K562 (cell line): Measurements from ENCODE around the gene CAST. TPM values are rescaled to one million over a fixed set of nuclear protein-coding genes. Genes with fewer than 3 reads are reported as not detected.

Experiments
- ATAC-seq: fragments of 200-7000 bp; cut with Tn5 transposase; 3 replicates; pipeline ENCODE4 v1.9.1; 2020; ENCODE audit warnings: moderate library complexity
- BruUV-seq: library from RNA; stranded (reverse); fragments of 400-500 nt; replicated peaks from 2 replicates; lab custom pipeline; 2021; lab: Mats Ljungman, UMichigan
- CTCF ChIA-PET: fragments of 300-600 bp; formaldehyde crosslinking; extraction: SDS; loops from one replicate; lab custom pipeline; 2021; ENCODE audit warnings: low intra/inter-chr PET ratio; lab: Yijun Ruan, JAX
- POLR2A ChIA-PET: fragments of 300-600, 350-650 bp; sonication (Branson Sonifier 250); formaldehyde crosslinking; extraction: SDS; loops from one replicate; lab custom pipeline; 2021; ENCODE audit warnings: antibody characterized with exemption, inconsistent platforms; lab: Yijun Ruan, JAX
- DNase-seq, 4 experiments: peaks; one replicate each; pipeline versions ENCODE4 v3.0.0 to v3.0.0-alpha.2; 2011 to 2018; ENCODE audit warnings: low spot score in 3 of 4, mixed read lengths in 3 of 4; ENCODE audit errors: extremely low read depth in 1 of 4
- FAIRE-seq: peaks from 2 replicates; lab custom pipeline; 2011; peaks lifted over from hg19 to GRCh38; lab: Jason Lieb, UNC
- H2AFZ ChIP-seq: 2 replicates; pipeline ENCODE4 v1.6.0; 2011; ENCODE audit warnings: low read depth, low read length, control low read depth, inconsistent platforms
- H3K27ac ChIP-seq: fragments of 200-600 bp; 3 replicates; pipeline ENCODE4 v1.8.0; 2011; ENCODE audit warnings: low read depth, mild to moderate bottlenecking, control low read depth, inconsistent platforms, low read length, moderate library complexity, mixed read lengths; ENCODE audit errors: extremely low read depth
- H3K27me3 ChIP-seq, 2 experiments: fragments of 300-600 bp in 1 of 2; 2 replicates in 1 of 2; 3 replicates in 1 of 2; pipeline versions ENCODE4 v1.6.0 to v1.8.0; 2011; ENCODE audit warnings: inconsistent platforms in 2 of 2, low read length in 2 of 2, mild to moderate bottlenecking in 1 of 2, mixed read lengths in 1 of 2, moderate library complexity in 1 of 2; ENCODE audit not compliant: control insufficient read depth in 2 of 2, insufficient read depth in 2 of 2
- H3K36me3 ChIP-seq: fragments of 300-600 bp; 3 replicates; pipeline ENCODE4 v1.8.0; 2011; ENCODE audit warnings: mild to moderate bottlenecking, low read length, inconsistent platforms; ENCODE audit not compliant: control insufficient read depth, insufficient read depth
- H3K4me1 ChIP-seq, 2 experiments: fragments of 200-600 bp in 1 of 2; replicated peaks in 1 of 2; 2 replicates in 1 of 2; 3 replicates in 1 of 2; pipeline versions ENCODE4 v1.5.1 to v1.8.0; 2011; ENCODE audit warnings: inconsistent platforms in 2 of 2, low read length in 2 of 2, mild to moderate bottlenecking in 1 of 2, mixed read lengths in 1 of 2, moderate library complexity in 1 of 2; ENCODE audit not compliant: control insufficient read depth in 2 of 2, insufficient read depth in 2 of 2
- H3K4me2 ChIP-seq: 2 replicates; pipeline ENCODE4 v1.6.1; 2011; ENCODE audit warnings: low read length, control low read depth, inconsistent platforms, mixed read lengths; ENCODE audit not compliant: insufficient read depth
- H3K4me3 ChIP-seq: fragments of 200-600 bp; sonication (generic), shearing (Covaris generic); 2 replicates; pipeline ENCODE4 v1.5.1; 2016; ENCODE audit warnings: control low read depth, inconsistent platforms
- H3K79me2 ChIP-seq: fragments of 200-600 bp; 3 replicates; pipeline ENCODE4 v1.8.0; 2011; ENCODE audit warnings: low read length, inconsistent platforms; ENCODE audit not compliant: control insufficient read depth, insufficient read depth
- H3K9ac ChIP-seq, 2 experiments: 2 replicates each; pipeline versions ENCODE4 v1.6.0 to v1.6.1; 2011; ENCODE audit warnings: low read depth in 2 of 2, low read length in 2 of 2, control low read depth in 1 of 2, inconsistent platforms in 1 of 2, mild to moderate bottlenecking in 1 of 2, mixed read lengths in 1 of 2; ENCODE audit not compliant: insufficient read depth in 1 of 2
- H3K9me1 ChIP-seq: one replicate; pipeline ENCODE4 v1.6.0; 2011; ENCODE audit warnings: inconsistent platforms, mild to moderate bottlenecking, low read length, moderate library complexity; ENCODE audit not compliant: control insufficient read depth, insufficient read depth
- H3K9me3 ChIP-seq: replicated peaks from 2 replicates; pipeline ENCODE4 v1.5.1; 2011; ENCODE audit warnings: low read depth, low read length, inconsistent platforms; ENCODE audit not compliant: control insufficient read depth, insufficient read depth
- H4K20me1 ChIP-seq: replicated peaks from 2 replicates; pipeline ENCODE4 v1.6.1; 2011; ENCODE audit warnings: low read length, inconsistent platforms, mixed read lengths; ENCODE audit not compliant: control insufficient read depth, insufficient read depth
- ADNP ChIP-seq: fragments of 200-800 bp; sonication (Bioruptor generic); IDR thresholded peaks from 2 replicates; pipeline ENCODE4 v1.6.1; 2016; ENCODE audit warnings: missing genetic modification characterization, missing compliant biosample characterization
- ARNT ChIP-seq, 2 experiments: fragments of 450-650 bp; IDR thresholded peaks; 2 replicates each; pipeline ENCODE4 v1.6.1; 2016; ENCODE audit warnings: mild to moderate bottlenecking in 1 of 2
- ATF4 ChIP-seq: fragments of 450-650 bp; formaldehyde crosslinking; IDR thresholded peaks from 2 replicates; pipeline ENCODE4 v1.4.0; 2022; ENCODE audit warnings: mild to moderate bottlenecking, moderate library complexity
- BCOR ChIP-seq: fragments of 450-650 bp; IDR thresholded peaks from 2 replicates; pipeline ENCODE4 v1.6.1; 2016
- LEF1 ChIP-seq: fragments of 450-650 bp; IDR thresholded peaks from 2 replicates; pipeline ENCODE4 v1.6.1; 2016; ENCODE audit warnings: mild to moderate bottlenecking
- MAFK ChIP-seq: IDR thresholded peaks from 2 replicates; pipeline ENCODE4 v1.6.1; 2011; ENCODE audit warnings: low read length, improper control_type of control experiment
- NR2F6 ChIP-seq: fragments of 450-650 bp; formaldehyde crosslinking; IDR thresholded peaks from 2 replicates; pipeline ENCODE4 v1.4.0; 2020; ENCODE audit warnings: mild to moderate bottlenecking
- PTRF ChIP-seq: fragments of 450-650 bp; IDR thresholded peaks from 2 replicates; pipeline ENCODE4 v1.6.1; 2016; ENCODE audit warnings: mild to moderate bottlenecking, missing genetic modification characterization, missing compliant biosample characterization
- RBM25 ChIP-seq: fragments of 200-400 bp; formaldehyde crosslinking; IDR thresholded peaks from 2 replicates; pipeline ENCODE4 v1.6.1; 2018; ENCODE audit warnings: low read length, low read depth, moderate library complexity; ENCODE audit not compliant: severe bottlenecking
- USF2 ChIP-seq: sonication (generic); formaldehyde crosslinking; IDR thresholded peaks from 2 replicates; pipeline ENCODE4 v1.5.0; 2020; ENCODE audit warnings: missing genetic modification reagents
- ZKSCAN3 ChIP-seq: fragments of 250-450 bp; sonication (Bioruptor Pico); IDR thresholded peaks from 2 replicates; pipeline ENCODE4 v1.4.0; 2020
- ZNF12 ChIP-seq: sonication (generic); formaldehyde crosslinking; IDR thresholded peaks from 2 replicates; pipeline ENCODE4 v1.4.0; 2020; ENCODE audit warnings: mild to moderate bottlenecking, missing genetic modification reagents
- WGBS: fragments of 100-300 bp; shearing (Covaris generic); methylation state at CpG from one replicate; pipeline ENCODE4 v1.1.6; 2016; ENCODE audit warnings: low coverage, mixed read lengths; ENCODE audit not compliant: insufficient coverage; ENCODE audit errors: missing lambda C conversion rate; 5-methylcytosine and 5-hydroxymethylcytosine counted together
- in situ Hi-C: fragments of 300-500 bp; cut with MboI; formaldehyde crosslinking; loops from 4 replicates; pipeline ENCODE4 v1.15.0; 2018; ENCODE audit warnings: inconsistent platforms, mixed read lengths
- intact Hi-C: fragments of 100-400 bp; cut with micrococcal nuclease; formaldehyde crosslinking; loops from 2 replicates; pipeline ENCODE4 v1.14.2; 2022
- polyA plus RNA-seq, 8 experiments: library from polyadenylated mRNA; depleted of rRNA in 4 of 8; stranded (reverse) in 5 of 8; unstranded in 3 of 8; fragments of >200 nt; fragmentation: Nextera tagmentation in 2 of 8; fragmentation: Illumina TruSeq in 1 of 8; extraction: Ambion mirVana in 2 of 8; extraction: Trizol in 1 of 8; gene quantifications; 2 replicates each; pipeline versions ENCODE4 v1.2.1 to v1.2.3, GENCODE V29; 2011 to 2014; ENCODE audit warnings: inconsistent platforms in 1 of 8, missing spikeins in 1 of 8
- total RNA-seq, 7 experiments: library from RNA; depleted of rRNA in 6 of 7; stranded (reverse); fragments of >200 nt in 6 of 7; fragmentation: Illumina TruSeq in 2 of 7; extraction: Trizol in 2 of 7; gene quantifications; 2 replicates each; pipeline versions ENCODE4 v1.2.1 to v1.2.3, GENCODE V29; 2011 to 2021; ENCODE audit warnings: low replicate concordance in 1 of 7

CAST gene
- total and polyA plus RNA-seq, 9 of the 15 experiments (the other 6 are each of a cell fraction or from before 2014, with no cell fraction given) = 55.5 to 136 (median 86.1) TPM

- TF ChIP-seq ATF4 (CRISPR knock-in tag) (no peak), MAFK (no peak), NR2F6 (CRISPR knock-in tag) (no peak), LEF1 (no peak)
Measured at GRCh38 chr5:96721351-96721977, 59.3 kb downstream of the CAST start (continued).

- 93% methylated on average over 1 of the region's 1 CpG for WGBS
- H3K4me2 ChIP-seq = no peak overlapping the region
- H3K4me1 ChIP-seq = no peaks in the 10 kb centered on the region
- H2AFZ ChIP-seq = no peak overlapping the region
- no peak overlapping the region for H3K9ac ChIP-seq
- BruUV-seq = no TSS peak
- POLR2A ChIA-PET = interaction anchor here (0.9 to 1.5 kb wide), 2 partner anchors 8 to 20 kb away, joined by 4 to 6 read pairs; no protein-coding TSS in a partner anchor
- H3K4me3 ChIP-seq = no peak overlapping the region
- TF ChIP-seq RBM25 (peak; percentile 78), ARNT (IDR thresholded peaks at IDR 0.05) (no peak), ZKSCAN3 (CRISPR knock-in tag) (no peak), USF2 (no peak), BCOR (peak; percentile 50; the same call in 1 of the 2 replicates), ZNF12 (CRISPR knock-in tag) (no peak), ADNP (tag) (peak; percentile 62; the same call in 1 of the 2 replicates), PTRF (tag) (no peak)
- CTCF ChIA-PET = no interaction called here
- no peak for ATAC-seq
- H4K20me1 ChIP-seq = no peaks in the 10 kb centered on the region
- DNase-seq = no peak
- intact Hi-C loops = no loop called here
- no peak overlapping the region for H3K27ac ChIP-seq
- no peaks in the 10 kb centered on the region for H3K79me2 ChIP-seq
- no peaks in the 10 kb centered on the region for H3K36me3 ChIP-seq
- H3K9me1 ChIP-seq = no peaks in the 10 kb centered on the region
- H3K9me3 ChIP-seq = no peaks in the 10 kb centered on the region
- no peak for FAIRE-seq
- in situ Hi-C loops = no loop called here
- H3K27me3 ChIP-seq = no peaks in the 10 kb centered on the region
Measured at GRCh38 chr5:96725257-96725656, 63.1 kb downstream of the CAST start.
